T47D (cell line): Measurements from ENCODE around the gene XPO5.
"Not testable (repeated sequence)": the region's sequence is repeated elsewhere in the genome, so short reads cannot be mapped to it uniquely, and the experiment has no call there.

ENCODE experiments used
- DNase-seq, 2 experiments: peaks; one replicate each; pipeline versions ENCODE4 v3.0.0 to v3.0.0-alpha.2; 2011 to 2012; ENCODE audit warnings: low read depth in 1 of 2, low spot score in 1 of 2
- JUND ChIP-seq: IDR thresholded peaks from 2 replicates; pipeline ENCODE4 v1.6.1; 2012; ENCODE audit warnings: low read depth
- in situ Hi-C: cut with HindIII; loops from 2 replicates; pipeline ENCODE4 v1.10.0; 2016; ENCODE audit warnings: low sequenced_read_pairs, low pct_unique_long_range_greater_than_20kb

The XPO5 gene

GRCh38 chr6:43575105-43575771 is 600 bp downstream of the XPO5 start:
- in situ Hi-C loops: no loop called here
- DNase-seq: peak in 1 of 2 experiments; percentile 27

GRCh38 chr6:43572015-43572414 is 3.8 kb downstream of the XPO5 start:
- in situ Hi-C loops: no loop called here
- DNase-seq: no peak
- no peak for TF ChIP-seq JUND

More at GRCh38 chr6:43575105-43575771, 600 bp downstream of the XPO5 start:
- TF ChIP-seq JUND: no peak

- no peak for DNase-seq
- no peak for TF ChIP-seq JUND
- in situ Hi-C loops: no loop called here
Observed at GRCh38 chr6:43570876-43571441, 4.9 kb downstream of the XPO5 start.

DNA sequence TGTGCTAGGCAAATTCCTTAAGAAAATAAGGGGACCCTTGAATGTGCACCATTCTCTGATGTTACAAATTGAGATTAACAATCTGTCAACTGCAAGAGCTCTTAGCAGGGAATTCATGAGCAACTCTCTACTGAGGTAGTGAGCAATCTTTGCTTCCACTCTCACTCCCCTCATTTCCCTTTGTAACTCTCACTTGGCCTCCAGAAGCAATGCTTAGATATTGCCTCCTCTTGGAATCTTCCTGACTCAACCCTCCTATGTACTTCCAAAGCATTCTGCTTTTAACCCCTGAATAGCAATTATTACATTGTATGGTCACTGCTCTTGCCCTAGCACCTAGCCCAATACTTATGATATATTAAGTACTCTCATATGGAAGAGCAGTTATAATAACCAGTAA is 16.5 kb downstream of the XPO5 start:
- in situ Hi-C loops: no loop called here
- no peak for DNase-seq
- no peak for TF ChIP-seq JUND

DNA sequence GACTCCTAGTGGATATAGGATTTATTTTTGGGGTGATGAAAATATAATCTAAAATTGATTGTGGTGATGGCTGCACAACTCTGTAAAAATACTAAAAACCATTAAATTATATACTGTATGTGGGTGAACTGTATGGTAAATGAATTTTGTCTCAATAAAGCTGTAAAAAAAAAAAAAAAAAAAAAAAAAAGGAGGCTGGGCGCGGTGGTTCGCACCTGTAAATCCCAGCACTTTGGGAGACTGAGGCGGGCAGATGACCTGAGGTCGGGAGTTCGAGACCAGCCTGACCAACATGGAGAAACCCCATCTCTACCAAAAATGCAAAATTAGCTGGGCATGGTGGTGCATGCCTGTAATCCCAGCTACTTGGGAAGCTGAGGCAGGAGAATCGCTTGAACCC is 18.2 kb downstream of the XPO5 start:
- in situ Hi-C loops, DNase-seq: not testable (repeated sequence)

- no peak for TF ChIP-seq JUND
- in situ Hi-C loops: no loop called here
- DNase-seq: no peak
Observed at GRCh38 chr6:43547222-43547621, 28.6 kb downstream of the XPO5 start.

GRCh38 chr6:43544461-43544860 is 31.4 kb downstream of the XPO5 start:
- TF ChIP-seq JUND: no peak
- DNase-seq: no peak
- in situ Hi-C loops: no loop called here

- no peak for TF ChIP-seq JUND
- in situ Hi-C loops: no loop called here
- no peak for DNase-seq
Observed at GRCh38 chr6:43541774-43542471, 33.9 kb downstream of the XPO5 start.

GRCh38 chr6:43540507-43540906 is 35.3 kb downstream of the XPO5 start:
- in situ Hi-C loops: no loop called here
- DNase-seq: no peak
- no peak for TF ChIP-seq JUND

DNA sequence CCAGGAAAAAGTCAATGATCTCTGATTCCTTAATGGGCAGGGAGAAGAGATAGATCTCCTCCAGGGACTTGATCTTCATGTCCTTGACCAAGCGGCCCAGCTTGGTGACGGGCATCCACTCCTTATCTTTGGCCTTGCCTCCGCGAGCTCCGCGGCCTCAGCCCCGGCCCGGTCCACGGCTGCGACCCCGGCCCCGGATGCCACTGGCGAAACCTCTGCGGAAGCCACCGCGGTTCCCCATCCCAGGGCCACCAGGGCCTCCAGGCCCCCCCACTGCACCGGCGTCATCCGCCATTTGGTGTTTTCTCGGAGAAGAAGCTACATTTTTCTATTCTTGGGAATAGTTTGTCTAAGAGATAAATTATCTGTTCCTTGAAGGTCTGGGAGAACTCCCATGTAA is 36.4 kb downstream of the XPO5 start:
- in situ Hi-C loops: not testable (repeated sequence)

GRCh38 chr6:43538986-43539385 is 36.9 kb downstream of the XPO5 start:
- DNase-seq, in situ Hi-C loops: not testable (repeated sequence)

More for the DNA sequence above, 36.4 kb downstream of the XPO5 start:
- not testable (repeated sequence) for DNase-seq

DNA sequence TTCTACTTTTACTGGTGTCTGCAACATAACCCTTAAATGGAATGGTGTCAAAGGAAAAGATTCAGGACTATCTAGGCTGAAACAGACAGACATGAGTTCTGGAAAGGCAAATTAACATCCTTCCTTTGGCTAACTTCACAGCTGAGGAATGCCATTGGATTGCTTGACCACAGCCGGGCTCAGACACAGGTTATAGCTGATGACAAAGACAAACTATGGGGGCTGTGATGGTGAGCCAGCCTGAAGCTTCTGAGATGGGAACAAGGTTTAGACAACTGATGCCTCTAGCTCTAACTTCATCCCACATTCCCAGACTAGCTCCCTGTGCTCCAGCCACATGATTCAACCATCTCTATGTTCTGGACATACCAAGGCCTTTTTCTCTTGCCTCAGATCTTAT is 43.6 kb downstream of the XPO5 start:
- in situ Hi-C loops: no loop called here
- DNase-seq: no peak
- TF ChIP-seq JUND: no peak

- in situ Hi-C loops: no loop called here
- TF ChIP-seq JUND: no peak
- no peak for DNase-seq
Observed at GRCh38 chr6:43524483-43524961, 51.3 kb downstream of the XPO5 start.
